GM12873 (cell line): ENCODE data around the gene AK9.

ENCODE experiments used
- TF ChIP-seq, protein P1 (sequence below): IDR thresholded peaks from 2 replicates; pipeline ENCODE4 v1.5.1; 2012; ENCODE audit warnings: low read depth, mild to moderate bottlenecking, moderate library complexity, low read length, control low read depth; ENCODE audit not compliant: insufficient read depth; ENCODE audit errors: missing control alignments

The AK9 gene

DNA sequence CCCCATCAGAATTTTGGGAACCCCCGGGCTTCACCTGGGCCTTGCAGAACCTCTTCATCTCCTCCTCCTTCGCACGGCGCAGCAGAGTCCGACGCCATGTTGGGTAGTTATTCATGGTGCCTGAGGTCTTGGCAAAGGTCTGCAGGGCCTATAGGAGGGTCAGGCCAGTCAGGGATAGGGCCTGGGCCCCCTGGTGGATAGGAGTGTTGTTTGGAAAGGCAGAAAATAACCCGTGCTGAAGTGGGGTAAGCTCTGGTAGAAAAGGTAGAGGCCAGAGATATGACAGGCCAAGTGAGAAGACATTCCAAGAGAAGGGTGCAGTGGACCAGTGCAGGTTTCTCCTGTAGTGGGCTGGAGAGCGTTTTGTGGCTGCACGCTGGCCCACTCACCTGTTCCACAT, 245.6 kb downstream of the AK9 start:
- TF ChIP-seq, protein P1, sequence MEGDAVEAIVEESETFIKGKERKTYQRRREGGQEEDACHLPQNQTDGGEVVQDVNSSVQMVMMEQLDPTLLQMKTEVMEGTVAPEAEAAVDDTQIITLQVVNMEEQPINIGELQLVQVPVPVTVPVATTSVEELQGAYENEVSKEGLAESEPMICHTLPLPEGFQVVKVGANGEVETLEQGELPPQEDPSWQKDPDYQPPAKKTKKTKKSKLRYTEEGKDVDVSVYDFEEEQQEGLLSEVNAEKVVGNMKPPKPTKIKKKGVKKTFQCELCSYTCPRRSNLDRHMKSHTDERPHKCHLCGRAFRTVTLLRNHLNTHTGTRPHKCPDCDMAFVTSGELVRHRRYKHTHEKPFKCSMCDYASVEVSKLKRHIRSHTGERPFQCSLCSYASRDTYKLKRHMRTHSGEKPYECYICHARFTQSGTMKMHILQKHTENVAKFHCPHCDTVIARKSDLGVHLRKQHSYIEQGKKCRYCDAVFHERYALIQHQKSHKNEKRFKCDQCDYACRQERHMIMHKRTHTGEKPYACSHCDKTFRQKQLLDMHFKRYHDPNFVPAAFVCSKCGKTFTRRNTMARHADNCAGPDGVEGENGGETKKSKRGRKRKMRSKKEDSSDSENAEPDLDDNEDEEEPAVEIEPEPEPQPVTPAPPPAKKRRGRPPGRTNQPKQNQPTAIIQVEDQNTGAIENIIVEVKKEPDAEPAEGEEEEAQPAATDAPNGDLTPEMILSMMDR, result no peak

- TF ChIP-seq, protein P1, result no peak
These were observed 247.5 kb downstream of the AK9 start for GRCh38 chr6:109443425-109443950.
